Esophagus (tissue), 2 donors: ENCODE measurements around the gene ZNF385B. TPM values are rescaled to one million over a fixed set of nuclear protein-coding genes. Genes with fewer than 3 reads are reported as not detected.

Experiments used
- H3K27ac ChIP-seq, 2 donors: one replicate each; pipeline ENCODE4 v1.5.1; 2013; ENCODE audit warnings: low read depth in 2 of 2, mild to moderate bottlenecking in 2 of 2, inconsistent platforms in 1 of 2, low read length in 1 of 2, moderate library complexity in 1 of 2
- H3K27me3 ChIP-seq, 2 donors: one replicate each; pipeline ENCODE4 v1.6.1; 2013; ENCODE audit warnings: low read length in 2 of 2, control low read depth in 1 of 2, mild to moderate bottlenecking in 1 of 2; ENCODE audit not compliant: insufficient read depth in 2 of 2, control insufficient read depth in 1 of 2
- H3K36me3 ChIP-seq, 2 donors: one replicate each; pipeline ENCODE4 v1.6.1; 2013; ENCODE audit warnings: low read length in 1 of 2; ENCODE audit not compliant: control insufficient read depth in 2 of 2, insufficient read depth in 2 of 2
- H3K4me1 ChIP-seq, 2 donors: one replicate each; pipeline ENCODE4 v1.6.1; 2013; ENCODE audit warnings: low read length in 1 of 2; ENCODE audit not compliant: control insufficient read depth in 2 of 2, insufficient read depth in 2 of 2
- H3K4me3 ChIP-seq, 2 donors: one replicate each; pipeline ENCODE4 v1.5.1; 2013; ENCODE audit warnings: low read length in 2 of 2, mild to moderate bottlenecking in 2 of 2, low read depth in 1 of 2, moderate library complexity in 1 of 2
- H3K9me3 ChIP-seq, 2 donors: one replicate each; pipeline ENCODE4 v1.6.1; 2013; ENCODE audit warnings: mild to moderate bottlenecking in 2 of 2, low read depth in 1 of 2, low read length in 1 of 2, moderate library complexity in 1 of 2; ENCODE audit not compliant: control insufficient read depth in 2 of 2, insufficient read depth in 1 of 2
- WGBS, 2 donors: extraction: QIAGEN DNeasy Blood & Tissue Kit; methylation state at CpG; one replicate each; pipeline ENCODE4 v1.1.7; 2013; 5-methylcytosine and 5-hydroxymethylcytosine counted together
- polyA plus RNA-seq, 2 donors: library from polyadenylated mRNA; stranded (reverse); fragments of 200-250 nt; gene quantifications; one replicate each; pipeline ENCODE4 v1.2.3, GENCODE V29; 2013
- donor health status: healthy with polysubstance abuse.
- donor health status: Bipolar disorder and iron deficiency.

ZNF385B gene
- polyA plus RNA-seq, 2 donors = 0.22 to 0.29 TPM

DNA sequence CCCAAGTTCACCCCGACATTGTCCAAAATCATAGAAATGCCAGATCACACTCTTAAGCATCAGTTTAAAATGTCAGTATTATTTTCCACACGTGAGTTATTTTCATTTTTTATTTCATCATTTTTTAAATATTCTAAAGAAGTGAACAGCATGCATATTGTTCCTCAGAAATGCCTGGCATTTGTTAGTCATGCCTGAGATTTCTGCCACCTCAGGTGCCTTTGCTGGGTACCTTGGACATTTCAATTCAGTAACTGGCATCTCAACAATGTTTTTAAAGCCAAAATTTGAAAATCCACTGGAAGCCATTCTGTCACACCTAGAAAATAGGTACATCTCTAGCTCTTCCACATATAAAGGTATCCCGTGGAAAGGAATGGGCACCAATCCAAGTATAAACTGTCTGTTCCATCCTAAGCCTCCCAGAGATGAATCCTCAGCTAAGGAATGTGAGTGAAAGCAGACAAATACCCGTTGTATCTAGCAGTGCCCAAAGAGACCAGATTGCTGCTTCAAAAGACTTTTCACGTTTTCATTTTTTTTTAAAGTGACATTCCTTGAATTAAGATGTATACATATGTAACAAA is 159.8 kb downstream of the ZNF385B start:
- Histone ChIP-seq H3K27ac (no peak overlapping the region), H3K36me3 (no peaks in the 10 kb centered on the region), H3K4me1 (no peaks in the 10 kb centered on the region), H3K27me3 (no peaks in the 10 kb centered on the region), H3K4me3 (no peak overlapping the region), H3K9me3 (no peaks in the 10 kb centered on the region)
- WGBS, 2 donors = 56 to 62% methylated on average over 5 of the region's 5 CpGs

DNA sequence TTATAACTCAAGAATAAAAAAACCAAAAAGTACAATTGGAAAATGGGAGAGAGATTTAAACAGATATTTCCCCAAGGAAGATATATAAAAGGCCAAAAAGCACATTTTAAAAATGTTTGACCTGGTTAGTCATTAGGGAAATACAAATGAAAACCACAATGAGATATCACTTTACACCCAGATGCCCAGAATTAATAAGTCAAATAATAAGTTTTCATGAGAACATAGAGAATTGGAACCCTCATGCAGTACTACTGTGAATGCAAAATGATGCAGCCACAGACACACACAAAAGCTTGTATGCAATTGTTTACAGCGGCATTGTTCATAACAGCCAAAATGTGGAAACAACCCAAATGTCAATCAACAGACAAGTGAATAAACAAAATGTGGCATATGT is 165.9 kb downstream of the ZNF385B start:
- no peaks in the 10 kb centered on the region for H3K36me3 ChIP-seq
- H3K27ac ChIP-seq = no peak overlapping the region
- H3K27me3 ChIP-seq = no peaks in the 10 kb centered on the region
- H3K9me3 ChIP-seq = no peaks in the 10 kb centered on the region
- no peaks in the 10 kb centered on the region for H3K4me1 ChIP-seq
- WGBS, 2 donors = 89 to 93% methylated on average over 1 of the region's 1 CpG
- H3K4me3 ChIP-seq = no peak overlapping the region

DNA sequence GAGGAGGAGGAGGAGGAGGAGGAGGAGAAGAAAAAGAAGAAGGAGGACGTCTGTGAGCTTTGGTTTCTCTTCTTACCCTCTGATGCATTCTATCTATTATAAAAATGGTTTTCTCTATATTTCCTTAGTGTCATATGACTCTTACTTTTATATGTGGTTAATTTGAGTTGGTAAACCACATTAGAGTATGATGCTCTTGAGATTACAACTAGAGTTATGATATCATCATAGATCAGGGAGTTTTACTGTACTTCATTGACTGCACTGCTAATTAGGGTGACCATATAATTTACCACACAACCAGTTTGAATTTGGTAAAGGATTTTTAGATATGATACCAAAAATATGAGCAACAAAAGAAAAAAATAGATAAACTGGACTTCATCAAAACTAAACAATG is 166.4 kb downstream of the ZNF385B start:
- Histone ChIP-seq H3K4me3 (no peak overlapping the region), H3K27ac (no peak overlapping the region), H3K27me3 (no peaks in the 10 kb centered on the region), H3K4me1 (no peaks in the 10 kb centered on the region), H3K36me3 (no peaks in the 10 kb centered on the region), H3K9me3 (no peaks in the 10 kb centered on the region)
- WGBS, 2 donors = 50 to 64% methylated on average over 1 of the region's 1 CpG

DNA sequence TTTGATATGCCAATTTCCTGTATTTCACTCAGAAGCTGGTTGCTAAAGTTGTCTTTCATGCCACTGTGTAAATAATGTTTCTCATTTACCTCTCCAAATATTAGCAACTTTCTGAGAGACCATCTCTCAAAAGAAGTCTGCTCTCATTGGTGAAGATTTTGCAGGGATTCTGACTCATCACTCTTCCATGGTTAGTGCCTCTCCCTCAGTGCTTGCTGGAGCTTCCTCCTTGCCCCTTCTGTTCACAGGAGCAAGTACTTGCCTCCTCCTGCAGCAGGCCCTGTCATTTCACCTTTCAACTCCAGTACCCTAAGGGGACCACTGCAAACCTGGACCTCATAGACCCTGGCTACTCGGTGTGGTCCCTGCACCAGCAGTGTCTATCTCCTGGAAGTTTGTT is 168.8 kb downstream of the ZNF385B start:
- WGBS, 2 donors = 75 to 78% methylated on average over 1 of the region's 1 CpG
- no peaks in the 10 kb centered on the region for H3K27me3 ChIP-seq
- H3K27ac ChIP-seq = no peak overlapping the region
- no peaks in the 10 kb centered on the region for H3K4me1 ChIP-seq
- no peak overlapping the region for H3K4me3 ChIP-seq
- no peaks in the 10 kb centered on the region for H3K9me3 ChIP-seq
- H3K36me3 ChIP-seq = no peaks in the 10 kb centered on the region

DNA sequence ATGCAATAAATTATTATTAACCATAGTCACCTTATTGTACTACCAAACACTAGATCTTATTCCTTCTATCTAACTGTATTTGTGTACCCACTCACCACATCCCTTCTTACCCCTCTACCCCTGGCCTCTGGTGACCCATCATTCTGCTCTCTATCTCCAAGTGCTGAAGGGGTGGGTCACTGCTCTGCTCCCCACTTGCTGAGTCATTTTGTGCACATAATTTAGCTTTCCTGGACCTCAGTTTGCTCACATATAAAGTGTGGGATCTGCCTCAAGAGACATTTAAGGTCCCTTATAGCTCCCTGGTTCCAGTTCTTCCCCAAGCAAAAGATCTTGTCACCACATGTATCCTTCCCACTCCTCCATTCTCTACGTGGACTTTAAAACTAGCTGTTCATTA is 169.4 kb downstream of the ZNF385B start:
- Histone ChIP-seq H3K36me3 (no peaks in the 10 kb centered on the region), H3K27me3 (peaks cover 0 to under 1% of the 10 kb centered on the region in 2 donors), H3K4me1 (no peaks in the 10 kb centered on the region), H3K9me3 (no peaks in the 10 kb centered on the region), H3K4me3 (no peak overlapping the region), H3K27ac (no peak overlapping the region)
- 57 to 61% methylated on average over 1 of the region's 1 CpG for WGBS, 2 donors

DNA sequence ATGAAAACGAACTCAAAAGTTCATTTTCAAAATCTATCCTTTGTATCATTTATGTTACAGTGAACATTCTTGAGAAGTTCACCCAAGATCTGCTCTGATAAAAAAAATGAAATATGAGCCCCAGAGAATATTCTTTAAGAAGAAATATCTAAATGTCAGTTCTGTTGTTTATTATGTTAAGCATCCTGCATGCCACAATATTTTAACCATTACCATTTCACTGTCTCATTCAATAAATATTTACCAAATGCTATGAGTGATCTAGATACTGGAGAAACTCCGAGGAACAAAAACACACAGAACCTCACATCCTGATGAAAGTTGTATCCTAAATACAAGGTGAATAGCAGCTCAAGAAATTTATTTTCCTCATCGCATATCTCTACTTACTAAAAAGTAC is 170.2 kb downstream of the ZNF385B start:
- Histone ChIP-seq H3K36me3 (no peaks in the 10 kb centered on the region), H3K27ac (no peak overlapping the region), H3K9me3 (no peaks in the 10 kb centered on the region), H3K27me3 (peaks cover 0 to 2% of the 10 kb centered on the region in 2 donors), H3K4me1 (no peaks in the 10 kb centered on the region), H3K4me3 (no peak overlapping the region)
- 56 to 66% methylated on average over 3 of the region's 3 CpGs for WGBS, 2 donors

DNA sequence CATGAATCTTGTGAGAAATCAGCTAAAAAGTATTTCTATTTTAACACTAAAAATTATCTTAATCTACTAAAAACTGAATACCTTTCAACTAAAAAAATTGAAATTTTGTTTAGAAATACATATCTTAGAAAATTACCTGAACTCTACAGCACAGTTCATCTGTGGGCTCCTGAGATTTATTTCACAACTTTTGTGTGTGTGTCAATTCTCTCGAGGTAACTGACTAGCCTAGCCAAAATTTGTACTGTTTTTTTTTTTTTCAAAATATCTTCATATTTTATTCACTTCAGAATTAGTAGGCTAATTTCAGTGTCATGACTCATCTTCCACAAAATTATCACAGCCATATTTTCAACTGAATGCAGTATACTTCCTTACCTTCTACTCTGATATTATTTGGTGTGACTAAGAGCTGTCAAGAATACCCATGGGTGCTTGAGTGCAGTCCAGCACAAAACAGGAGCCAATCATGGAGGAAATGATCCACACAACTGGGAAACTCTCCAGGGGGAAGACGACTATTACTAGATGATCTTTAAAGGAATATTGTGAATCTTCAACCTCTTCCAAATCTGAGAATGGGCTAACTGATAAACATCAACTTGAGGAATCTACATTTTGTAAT is 174.6 kb downstream of the ZNF385B start:
- no peak overlapping the region for H3K27ac ChIP-seq
- no peaks in the 10 kb centered on the region for H3K4me1 ChIP-seq
- H3K27me3 ChIP-seq = peaks cover 0 to 2% of the 10 kb centered on the region in 2 donors
- no peaks in the 10 kb centered on the region for H3K36me3 ChIP-seq
- no peaks in the 10 kb centered on the region for H3K9me3 ChIP-seq
- 52 to 56% methylated on average over 2 of the region's 2 CpGs for WGBS, 2 donors
- no peak overlapping the region for H3K4me3 ChIP-seq

DNA sequence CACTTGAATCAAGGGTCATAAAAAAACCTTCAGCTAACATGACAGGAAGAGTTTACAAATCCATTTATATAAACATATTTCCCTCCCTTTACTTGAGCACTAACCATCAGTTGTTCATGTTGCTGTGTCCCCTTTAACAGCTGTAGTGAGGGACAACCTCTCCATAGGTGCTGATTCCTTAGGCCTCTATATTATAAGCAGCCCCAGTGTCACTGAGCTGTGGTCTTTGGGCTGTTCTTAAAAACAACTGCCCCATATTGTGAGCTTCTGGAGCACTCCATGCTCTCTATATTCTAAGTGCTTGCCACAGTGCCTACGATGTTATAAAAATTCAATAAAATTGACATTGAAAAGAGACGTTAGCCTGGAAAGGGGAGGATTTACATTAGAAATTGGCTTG is 175.3 kb downstream of the ZNF385B start:
- WGBS, 2 donors = 84 to 86% methylated on average over 2 of the region's 2 CpGs
- no peaks in the 10 kb centered on the region for H3K4me1 ChIP-seq
- H3K27ac ChIP-seq = no peak overlapping the region
- H3K9me3 ChIP-seq = no peaks in the 10 kb centered on the region
- H3K36me3 ChIP-seq = no peaks in the 10 kb centered on the region
- no peak overlapping the region for H3K4me3 ChIP-seq
- H3K27me3 ChIP-seq = peaks cover 0 to 2% of the 10 kb centered on the region in 2 donors

DNA sequence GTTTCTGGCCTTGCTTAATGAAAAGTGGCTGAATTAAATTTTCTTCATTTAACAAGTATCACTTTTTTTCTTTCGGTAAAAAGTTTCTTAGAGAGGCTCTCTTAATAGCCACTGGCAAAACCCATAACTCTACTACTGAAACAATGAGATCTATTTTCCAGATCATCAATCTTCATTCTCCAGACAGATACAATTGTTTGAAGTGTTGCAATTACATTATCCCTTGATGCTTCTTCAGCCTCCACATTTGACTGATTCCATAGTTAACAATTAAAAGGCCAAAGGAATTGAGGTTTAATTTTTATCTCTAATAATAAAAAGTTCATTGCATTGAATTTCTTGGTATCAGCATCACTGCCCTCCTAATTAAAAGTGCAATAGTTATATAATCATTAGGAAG is 176.3 kb downstream of the ZNF385B start:
- H3K36me3 ChIP-seq = no peaks in the 10 kb centered on the region
- no peaks in the 10 kb centered on the region for H3K4me1 ChIP-seq
- no peaks in the 10 kb centered on the region for H3K9me3 ChIP-seq
- WGBS, 2 donors = 41 to 44% methylated on average over 1 of the region's 1 CpG
- peaks cover 0 to 2% of the 10 kb centered on the region in 2 donors for H3K27me3 ChIP-seq
- H3K27ac ChIP-seq = no peak overlapping the region
- no peak overlapping the region for H3K4me3 ChIP-seq

DNA sequence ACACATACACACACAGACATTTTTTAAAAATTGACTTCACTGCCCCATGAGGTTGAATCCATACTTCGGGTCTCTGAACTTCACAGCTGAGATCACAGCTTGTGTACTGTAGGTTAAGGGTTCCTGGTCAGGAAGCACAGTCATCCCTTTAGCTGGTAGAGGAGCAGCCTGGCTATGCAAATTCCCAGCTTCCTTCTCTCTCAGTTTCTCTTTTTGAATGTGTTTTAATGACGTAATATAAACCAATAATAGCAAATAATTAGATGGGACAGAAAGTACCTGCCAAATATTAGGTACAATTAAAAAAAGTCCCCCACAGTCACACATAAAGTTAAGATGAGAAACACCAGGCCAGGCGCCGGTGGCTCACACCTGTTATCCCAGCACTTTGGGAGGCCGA is 178.7 kb downstream of the ZNF385B start:
- Histone ChIP-seq H3K27ac (no peak overlapping the region), H3K9me3 (no peaks in the 10 kb centered on the region), H3K36me3 (no peaks in the 10 kb centered on the region), H3K4me3 (no peak overlapping the region), H3K4me1 (no peaks in the 10 kb centered on the region), H3K27me3 (peaks cover 0 to 2% of the 10 kb centered on the region in 2 donors)
- 90 to 93% methylated on average over 5 of the region's 5 CpGs for WGBS, 2 donors
